ENCODE results near the gene HLA-DOB.

The HLA-DOB gene

GRCh38 chr6:32857156-32857891 lies 40.5 kb upstream of the HLA-DOB start:
- DNase-seq: no peak
- Mint-ChIP-seq H3K4me3 (no peak overlapping the region), H3K36me3 (ENCODE audit: low read depth) (no peaks in the 10 kb centered on the region), H3K4me1 (peaks cover 17% of the 10 kb centered on the region), H3K9me3 (no peaks in the 10 kb centered on the region), H3K27me3 (ENCODE audit: low read depth, poor library complexity) (peaks cover 96% of the 10 kb centered on the region), H3K27ac (no peak overlapping the region)
- TF ChIP-seq, protein P1, sequence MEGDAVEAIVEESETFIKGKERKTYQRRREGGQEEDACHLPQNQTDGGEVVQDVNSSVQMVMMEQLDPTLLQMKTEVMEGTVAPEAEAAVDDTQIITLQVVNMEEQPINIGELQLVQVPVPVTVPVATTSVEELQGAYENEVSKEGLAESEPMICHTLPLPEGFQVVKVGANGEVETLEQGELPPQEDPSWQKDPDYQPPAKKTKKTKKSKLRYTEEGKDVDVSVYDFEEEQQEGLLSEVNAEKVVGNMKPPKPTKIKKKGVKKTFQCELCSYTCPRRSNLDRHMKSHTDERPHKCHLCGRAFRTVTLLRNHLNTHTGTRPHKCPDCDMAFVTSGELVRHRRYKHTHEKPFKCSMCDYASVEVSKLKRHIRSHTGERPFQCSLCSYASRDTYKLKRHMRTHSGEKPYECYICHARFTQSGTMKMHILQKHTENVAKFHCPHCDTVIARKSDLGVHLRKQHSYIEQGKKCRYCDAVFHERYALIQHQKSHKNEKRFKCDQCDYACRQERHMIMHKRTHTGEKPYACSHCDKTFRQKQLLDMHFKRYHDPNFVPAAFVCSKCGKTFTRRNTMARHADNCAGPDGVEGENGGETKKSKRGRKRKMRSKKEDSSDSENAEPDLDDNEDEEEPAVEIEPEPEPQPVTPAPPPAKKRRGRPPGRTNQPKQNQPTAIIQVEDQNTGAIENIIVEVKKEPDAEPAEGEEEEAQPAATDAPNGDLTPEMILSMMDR (IDR thresholded peaks at IDR 0.05): no peak

DNA sequence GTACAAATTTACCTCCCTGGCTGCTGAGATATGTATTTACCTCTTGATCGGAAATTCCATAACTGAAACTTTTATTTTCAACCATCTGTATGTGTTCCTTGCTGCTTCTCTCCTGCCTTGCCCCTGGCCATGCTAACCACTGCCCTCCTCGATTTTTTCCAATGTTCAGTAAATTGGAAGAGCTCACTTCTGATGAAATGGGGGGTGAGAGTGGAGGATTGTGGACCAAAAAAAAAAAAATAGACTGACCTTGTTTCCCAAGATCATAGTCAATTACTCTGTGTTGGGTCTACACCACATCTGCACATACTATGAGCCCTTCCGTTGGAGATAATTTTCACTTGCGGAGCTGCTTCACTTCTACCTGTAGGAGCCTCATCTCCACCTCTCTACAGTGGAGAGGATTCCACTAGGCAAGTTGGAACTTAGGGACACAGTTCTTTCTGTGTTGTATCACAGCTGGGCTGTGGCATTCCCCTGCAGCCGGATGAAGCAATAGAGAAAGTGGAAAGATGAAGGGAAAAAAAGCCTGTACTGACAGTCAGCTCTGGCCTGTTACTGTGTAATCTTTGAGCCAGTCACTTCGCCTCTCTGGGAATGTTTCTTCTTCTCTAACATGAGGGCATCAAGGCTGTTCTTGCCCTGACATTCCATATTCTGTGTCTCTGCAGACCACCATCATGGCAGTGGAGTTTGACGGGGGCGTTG lies 38.8 kb upstream of the HLA-DOB start:
- peak overlapping the region; percentile 13 for H3K4me3 Mint-ChIP-seq
- H3K36me3 Mint-ChIP-seq (ENCODE audit: low read depth): no peaks in the 10 kb centered on the region
- TF ChIP-seq, protein P1 (IDR thresholded peaks at IDR 0.05): no peak
- H3K9me3 Mint-ChIP-seq: no peaks in the 10 kb centered on the region
- no peak overlapping the region for H3K27ac Mint-ChIP-seq
- H3K27me3 Mint-ChIP-seq (ENCODE audit: low read depth, poor library complexity): peaks cover 98% of the 10 kb centered on the region
- DNase-seq: no peak
- H3K4me1 Mint-ChIP-seq: peaks cover 19% of the 10 kb centered on the region

DNA sequence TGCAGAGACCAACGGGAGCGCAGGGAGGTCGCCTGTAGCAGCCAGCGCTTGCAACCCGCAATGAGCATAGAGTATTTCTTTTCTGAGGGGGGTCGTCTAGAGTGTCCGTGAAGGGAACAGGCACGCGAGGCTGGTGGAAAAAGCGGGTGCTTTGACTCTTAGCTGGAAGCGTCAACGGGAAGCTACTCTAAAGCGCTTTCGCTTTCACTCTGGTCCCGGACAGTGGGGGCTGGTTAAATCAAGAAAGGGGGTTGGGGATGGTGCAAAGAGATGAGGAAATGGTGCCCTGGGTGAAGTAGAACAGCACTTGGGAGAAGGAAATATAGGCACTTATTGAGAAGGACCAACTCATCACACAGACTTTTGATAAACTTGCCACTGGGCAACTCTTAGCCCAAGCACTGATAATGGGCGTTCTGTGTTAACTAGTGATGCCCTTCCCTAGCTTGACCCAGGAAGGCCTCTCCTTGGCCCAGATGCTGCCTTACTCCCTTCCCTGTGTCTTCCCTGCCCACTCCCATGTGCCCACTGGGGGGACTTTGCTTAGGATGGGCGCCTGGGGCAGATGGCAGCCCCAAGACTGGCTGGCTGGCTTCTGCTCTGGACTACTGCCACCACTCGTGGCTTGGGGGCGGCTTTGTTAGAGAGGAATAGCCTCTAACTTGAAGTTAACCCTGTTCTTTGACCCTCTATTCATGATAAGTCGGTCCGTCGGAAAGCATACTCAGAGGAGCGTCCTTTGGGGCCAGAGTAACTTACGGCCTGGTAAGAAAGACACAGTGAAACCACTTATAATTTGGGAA lies 37.8 kb upstream of the HLA-DOB start:
- no peaks in the 10 kb centered on the region for H3K9me3 Mint-ChIP-seq

DNA sequence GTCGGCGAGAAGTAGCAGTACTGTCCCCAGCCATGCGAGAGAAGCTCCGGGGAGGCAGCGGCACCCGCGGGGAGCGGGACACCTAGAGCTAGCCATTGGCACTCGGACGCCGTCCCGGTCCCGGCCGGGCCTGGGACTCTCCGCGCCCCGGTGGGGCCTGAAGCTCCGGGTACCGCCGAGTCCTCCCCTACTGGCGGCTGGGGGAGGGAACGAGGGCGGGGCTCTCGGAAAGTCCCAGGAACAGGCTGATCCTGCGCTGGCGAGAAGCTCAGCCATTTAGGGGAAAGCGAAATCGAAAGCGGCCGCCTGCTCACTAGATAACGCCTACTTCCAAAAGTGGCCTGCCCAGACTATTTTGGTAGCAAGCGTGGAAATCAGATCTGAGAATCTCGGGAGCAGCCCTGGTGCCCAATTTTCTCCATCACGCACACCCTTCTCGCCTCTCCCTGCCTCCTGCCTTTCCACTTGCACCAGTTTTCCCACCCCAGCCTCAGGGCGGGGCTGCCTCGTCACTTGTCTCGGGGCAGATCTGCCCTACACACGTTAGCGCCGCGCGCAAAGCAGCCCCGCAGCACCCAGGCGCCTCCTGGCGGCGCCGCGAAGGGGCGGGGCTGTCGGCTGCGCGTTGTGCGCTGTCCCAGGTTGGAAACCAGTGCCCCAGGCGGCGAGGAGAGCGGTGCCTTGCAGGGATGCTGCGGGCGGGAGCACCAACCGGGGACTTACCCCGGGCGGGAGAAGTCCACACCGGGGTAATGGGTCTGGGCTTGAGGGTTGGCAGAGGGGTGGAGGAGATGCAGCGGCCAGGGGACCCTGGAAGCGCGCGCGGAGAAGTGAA lies 37.0 kb upstream of the HLA-DOB start, which contains the start of the genes PSMB9 and TAP1:
Gene PSMB9 (plus strand): TSS at position 652 of the 835 bp plus-strand sequence. CDS start 38 bp downstream, at position 690.
Gene TAP1 (minus strand): TSS at position 164 of the 835 bp plus-strand sequence. CDS start 68 bp downstream, at position 96.
- TF ChIP-seq, protein P1 (IDR thresholded peaks at IDR 0.05): peak; percentile 45
- Mint-ChIP-seq H3K36me3 (ENCODE audit: low read depth) (no peaks in the 10 kb centered on the region), H3K9me3 (no peaks in the 10 kb centered on the region), H3K27me3 (ENCODE audit: low read depth, poor library complexity) (peaks cover 98% of the 10 kb centered on the region), H3K4me1 (peaks cover 19% of the 10 kb centered on the region), H3K4me3 (peak within 1 kb of the TSS; percentile 87), H3K27ac (no peak within 1 kb of the TSS)
- peak; percentile 85 for DNase-seq

More for the DNA sequence above, 37.8 kb upstream of the HLA-DOB start:
- Mint-ChIP-seq H3K27me3 (ENCODE audit: low read depth, poor library complexity) (peaks cover 98% of the 10 kb centered on the region), H3K4me3 (peak overlapping the region; percentile 87), H3K36me3 (ENCODE audit: low read depth) (no peaks in the 10 kb centered on the region), H3K27ac (no peak overlapping the region), H3K4me1 (peaks cover 19% of the 10 kb centered on the region)
- TF ChIP-seq, protein P1 (IDR thresholded peaks at IDR 0.05): no peak
- DNase-seq: no peak

DNA sequence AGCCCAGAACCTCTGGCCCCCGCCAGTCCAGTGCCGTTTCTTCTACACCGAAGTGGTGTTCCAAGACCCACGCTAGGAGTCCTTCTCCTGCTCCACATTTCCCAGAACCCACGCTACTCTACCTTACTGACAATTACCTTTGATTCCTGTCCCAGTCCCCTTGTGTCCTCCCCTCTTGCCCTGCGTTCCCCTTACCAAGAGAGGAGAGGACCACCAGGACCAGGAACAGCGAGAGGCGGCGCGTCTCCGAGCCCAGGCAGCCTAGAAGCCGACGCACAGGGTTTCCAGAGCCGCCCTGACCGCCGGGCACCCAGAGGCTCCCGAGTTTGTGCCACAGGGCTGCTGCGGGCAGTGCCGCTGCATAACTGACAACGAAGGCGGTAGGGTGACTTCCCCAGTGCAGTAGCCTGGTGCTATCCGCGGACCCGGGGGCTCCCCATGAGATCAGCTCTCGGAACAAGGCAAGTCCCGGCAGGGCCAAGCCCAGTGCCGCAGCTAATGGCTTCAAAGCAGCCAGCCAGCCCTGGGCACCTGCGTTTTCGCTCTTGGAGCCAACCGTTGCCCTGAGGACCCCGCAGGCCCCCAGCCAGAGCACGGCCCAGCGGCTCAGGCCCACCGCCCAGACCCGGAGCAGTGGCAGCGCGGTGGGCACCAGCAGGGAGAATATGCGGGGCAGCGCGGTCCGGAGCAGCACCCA lies 36.2 kb upstream of the HLA-DOB start:
- peak overlapping the region; percentile 61 for H3K4me3 Mint-ChIP-seq
- H3K4me1 Mint-ChIP-seq: peaks cover 19% of the 10 kb centered on the region
- peaks cover 98% of the 10 kb centered on the region for H3K27me3 Mint-ChIP-seq (ENCODE audit: low read depth, poor library complexity)
- H3K9me3 Mint-ChIP-seq: no peaks in the 10 kb centered on the region
- H3K36me3 Mint-ChIP-seq (ENCODE audit: low read depth): no peaks in the 10 kb centered on the region
- H3K27ac Mint-ChIP-seq: no peak overlapping the region
- TF ChIP-seq, protein P1 (IDR thresholded peaks at IDR 0.05): no peak
- DNase-seq: peak; percentile 35
